Neural progenitor cell (in vitro differentiated cells): ENCODE data around the gene YDJC.

Experiments
- CTCF ChIP-seq: fragments of 200-600 bp; sonication (generic); IDR thresholded peaks from 2 replicates; pipeline ENCODE4 v1.5.1; 2017; ENCODE audit warnings: antibody characterized with exemption, mild to moderate bottlenecking
- EZH2 ChIP-seq: fragments of 200-600 bp; sonication (generic); IDR thresholded peaks from 2 replicates; pipeline ENCODE4 v1.6.1; 2017; ENCODE audit warnings: antibody characterized with exemption, mild to moderate bottlenecking, moderate library complexity
- EZH2phosphoT487 ChIP-seq: fragments of 200-600 bp; sonication (generic); IDR thresholded peaks from 2 replicates; pipeline ENCODE4 v1.6.1; 2017; ENCODE audit warnings: antibody characterized with exemption

GRCh38 chr22:21582801-21583740 is 46.8 kb downstream of the YDJC start:
- no peak for TF ChIP-seq CTCF
- TF ChIP-seq EZH2: no peak
- no peak for TF ChIP-seq EZH2phosphoT487
